HG02642 (cell line): ENCODE measurements around the gene FTO.

ENCODE experiments used
- ATAC-seq: cut with Tn5 transposase; IDR thresholded peaks from one replicate; pipeline ENCODE4 v1.9.1; 2021; ENCODE audit warnings: mild to moderate bottlenecking; ENCODE audit not compliant: unreplicated experiment, poor library complexity

FTO gene

GRCh38 chr16:53984936-53985335 is 281.0 kb downstream of the FTO start:
- ATAC-seq: no peak

- no peak for ATAC-seq
Measured at GRCh38 chr16:53985861-53986260, 281.9 kb downstream of the FTO start.

GRCh38 chr16:53986793-53987192 is 282.8 kb downstream of the FTO start:
- no peak for ATAC-seq

- no peak for ATAC-seq
Measured at GRCh38 chr16:53988136-53988535, 284.2 kb downstream of the FTO start.

GRCh38 chr16:53989597-53989996 is 285.6 kb downstream of the FTO start:
- no peak for ATAC-seq

GRCh38 chr16:53991754-53992378 is 287.9 kb downstream of the FTO start:
- ATAC-seq: no peak

- ATAC-seq: no peak
Measured at GRCh38 chr16:53995378-53995777, 291.4 kb downstream of the FTO start.

- ATAC-seq: no peak
Measured at GRCh38 chr16:53996961-53997360, 293.0 kb downstream of the FTO start.

GRCh38 chr16:53998024-53998810 is 294.3 kb downstream of the FTO start:
- ATAC-seq: no peak

GRCh38 chr16:53998966-53999522 is 295.1 kb downstream of the FTO start:
- ATAC-seq: no peak

- no peak for ATAC-seq
Measured at GRCh38 chr16:53999841-54000240, 295.9 kb downstream of the FTO start.

GRCh38 chr16:54000361-54000760 is 296.4 kb downstream of the FTO start:
- no peak for ATAC-seq

GRCh38 chr16:54006693-54007092 is 302.7 kb downstream of the FTO start:
- no peak for ATAC-seq

GRCh38 chr16:54007504-54007903 is 303.5 kb downstream of the FTO start:
- no peak for ATAC-seq

- no peak for ATAC-seq
Measured at GRCh38 chr16:54009464-54010176, 305.7 kb downstream of the FTO start.

- ATAC-seq: no peak
Measured at GRCh38 chr16:54015147-54015546, 311.2 kb downstream of the FTO start.

GRCh38 chr16:54022362-54022761 is 318.4 kb downstream of the FTO start:
- no peak for ATAC-seq

GRCh38 chr16:54026456-54026855 is 322.5 kb downstream of the FTO start:
- ATAC-seq: no peak

- no peak for ATAC-seq
Measured at GRCh38 chr16:54027062-54027461, 323.1 kb downstream of the FTO start.

GRCh38 chr16:54027558-54027957 is 323.6 kb downstream of the FTO start:
- no peak for ATAC-seq

- ATAC-seq: no peak
Measured at GRCh38 chr16:54027995-54028394, 324.0 kb downstream of the FTO start.
